ENCODE results near the gene AP5Z1.

- TF ChIP-seq CTCF (IDR thresholded peaks at IDR 0.05) (no peak), CHD2 (IDR thresholded peaks at IDR 0.05; ENCODE audit: low read length, partially characterized antibody) (no peak), FOSL2 (IDR thresholded peaks at IDR 0.05; ENCODE audit: borderline replicate concordance, low read depth) (no peak), RXRA (IDR thresholded peaks at IDR 0.05; ENCODE audit: borderline replicate concordance, low read depth) (no peak), YY1 (IDR thresholded peaks at IDR 0.05; ENCODE audit: low read depth) (no peak), EP300 (IDR thresholded peaks at IDR 0.05; ENCODE audit: borderline replicate concordance in 1 of 2, low read depth in 1 of 2, low read length in 1 of 2) (no peak), TCF12 (IDR thresholded peaks at IDR 0.05) (no peak), JUND (IDR thresholded peaks at IDR 0.05) (no peak), RFX5 (IDR thresholded peaks at IDR 0.05; ENCODE audit: low read length) (no peak), ZBTB33 (IDR thresholded peaks at IDR 0.05; ENCODE audit: borderline replicate concordance, low read depth) (no peak), RAD21 (IDR thresholded peaks at IDR 0.05; ENCODE audit: low read length) (no peak)
Observed at GRCh38 chr7:4833691-4834600, 58.5 kb downstream of the AP5Z1 start.

Data from SK-N-SH (cell line).